Nucleus accumbens (tissue), 56 donors: ENCODE data around the gene SLC44A1.

Experiments used
- DNase-seq, 56 donors: peaks; one replicate each; lab custom pipeline; 2025; lab: John Stamatoyannopoulos, UW

SLC44A1 gene

GRCh38 chr9:105418588-105419500 is 174.4 kb downstream of the SLC44A1 start:
- no peak for DNase-seq

- no peak for DNase-seq
Measured at GRCh38 chr9:105419816-105420597, 175.6 kb downstream of the SLC44A1 start.

GRCh38 chr9:105421154-105421553 is 176.7 kb downstream of the SLC44A1 start:
- DNase-seq: no peak

GRCh38 chr9:105421864-105422263 is 177.4 kb downstream of the SLC44A1 start:
- no peak for DNase-seq

- DNase-seq: no peak
Measured at GRCh38 chr9:105425816-105426433, 181.5 kb downstream of the SLC44A1 start.

GRCh38 chr9:105426657-105427056 is 182.2 kb downstream of the SLC44A1 start:
- no peak for DNase-seq

GRCh38 chr9:105431424-105432246 is 187.2 kb downstream of the SLC44A1 start:
- DNase-seq: no peak

- DNase-seq: no peak
Measured at GRCh38 chr9:105432247-105432842, 187.9 kb downstream of the SLC44A1 start.

GRCh38 chr9:105435453-105435852 is 191.0 kb downstream of the SLC44A1 start:
- no peak for DNase-seq

GRCh38 chr9:105436783-105437182 is 192.3 kb downstream of the SLC44A1 start:
- DNase-seq: no peak

GRCh38 chr9:105437704-105438103 is 193.3 kb downstream of the SLC44A1 start:
- no peak for DNase-seq

GRCh38 chr9:105438141-105438806 is 193.8 kb downstream of the SLC44A1 start:
- DNase-seq: no peak

- no peak for DNase-seq
Measured at GRCh38 chr9:105439428-105439827, 195.0 kb downstream of the SLC44A1 start.

- DNase-seq: peak in 3 of 56 donors; percentile 8 to 38 (median 17)
Measured at GRCh38 chr9:105441616-105442160, 197.2 kb downstream of the SLC44A1 start.

GRCh38 chr9:105443121-105443520 is 198.7 kb downstream of the SLC44A1 start:
- DNase-seq: peak in 6 of 56 donors; percentile 10 to 31 (median 16)

GRCh38 chr9:105444130-105444529 is 199.7 kb downstream of the SLC44A1 start:
- no peak for DNase-seq

GRCh38 chr9:105445203-105445881 is 200.9 kb downstream of the SLC44A1 start:
- DNase-seq: peak in 12 of 56 donors; percentile 17 to 65 (median 30)

GRCh38 chr9:105447386-105447813 is 202.9 kb downstream of the SLC44A1 start:
- peak in 6 of 56 donors; percentile 42 to 69 (median 50) for DNase-seq
